Astrocyte (in vitro differentiated cells and primary cell): ENCODE measurements around the gene HOXB7.

Experiments
- CTCF ChIP-seq: IDR thresholded peaks from 2 replicates; pipeline ENCODE4 v1.5.1; 2011; ENCODE audit warnings: low read depth, mild to moderate bottlenecking, inconsistent platforms, low read length, moderate library complexity; ENCODE audit not compliant: insufficient read depth
- EZH2 ChIP-seq: IDR thresholded peaks from 2 replicates; pipeline ENCODE4 v1.6.1; 2012; ENCODE audit warnings: mild to moderate bottlenecking, low read length, inconsistent platforms; ENCODE audit not compliant: insufficient read depth

DNA sequence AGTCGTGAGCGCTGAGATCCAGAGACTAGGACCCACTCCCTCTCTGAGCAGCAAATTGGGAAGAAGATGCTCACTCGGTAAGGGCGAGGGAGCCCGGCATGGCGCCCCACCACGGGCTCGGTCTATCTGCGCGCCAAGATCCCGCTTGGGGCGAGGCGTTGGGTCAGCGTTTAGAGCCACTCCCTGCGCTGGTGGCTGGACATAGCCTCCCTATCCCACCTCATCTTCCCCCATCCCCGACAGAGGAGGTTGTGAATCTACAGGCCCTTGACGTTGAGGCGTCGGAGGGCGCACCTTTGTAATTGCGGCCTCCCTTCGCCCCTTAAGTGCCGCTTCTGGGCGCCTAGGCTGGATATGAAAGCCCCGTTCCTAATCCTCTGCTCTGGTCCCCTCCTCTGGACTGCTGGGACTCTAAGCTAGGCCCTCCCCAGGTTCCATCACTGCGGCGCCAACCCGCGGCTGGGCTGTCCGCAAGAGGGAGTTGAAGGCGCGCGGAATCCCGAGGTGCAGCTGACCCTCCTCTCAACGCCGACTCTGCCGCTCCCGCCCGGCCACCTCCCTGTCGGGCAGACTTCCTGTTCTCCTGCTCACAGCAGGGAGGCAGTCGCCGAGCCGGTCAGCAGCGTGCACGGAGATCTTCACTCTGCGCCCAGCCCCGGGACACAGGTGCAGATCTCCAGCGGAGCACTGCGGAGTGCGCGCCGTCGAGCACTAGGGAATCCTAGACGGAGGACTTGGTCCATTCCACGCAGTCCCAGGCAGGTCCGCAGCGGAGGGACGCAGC is 31.4 kb upstream of the HOXB7 start:
- TF ChIP-seq CTCF (no peak), EZH2 (peak; percentile 83)
